ENCODE results near the gene FAF1. TPM values are rescaled to one million over a fixed set of nuclear protein-coding genes. Genes with fewer than 3 reads are reported as not detected.

FAF1 gene
- total and polyA plus RNA-seq, 9 of the 15 experiments (the other 6 are each of a cell fraction or from before 2014, with no cell fraction given) = 48.7 to 225 (median 118) TPM

GRCh38 chr1:50968158-50968820 lies 8.2 kb upstream of the FAF1 start (continued):
- no peak for TF ChIP-seq ZNF77 (CRISPR knock-in tag; IDR thresholded peaks at IDR 0.05)
- no peak for TF ChIP-seq RBM39 (optimal IDR thresholded peaks at IDR 0.05; ENCODE audit: low read depth, low read length)
- TF ChIP-seq ZNF316 (IDR thresholded peaks at IDR 0.05) = peak; percentile 92
- no peak for TF ChIP-seq PATZ1 (CRISPR knock-in tag; IDR thresholded peaks at IDR 0.05; ENCODE audit: borderline replicate concordance)
- TF ChIP-seq ZNF277 (CRISPR knock-in tag; IDR thresholded peaks at IDR 0.05; ENCODE audit: borderline replicate concordance) = no peak
- TF ChIP-seq KDM2B (CRISPR knock-in tag; IDR thresholded peaks at IDR 0.05) = peak; percentile 67; the same call in 1 of the 2 replicates
- no peak for TF ChIP-seq NCOA4 (IDR thresholded peaks at IDR 0.05; ENCODE audit: partially characterized antibody)
- TF ChIP-seq KAT8 (IDR thresholded peaks at IDR 0.05; ENCODE audit: low read depth) = no peak
- TF ChIP-seq TEAD1 (CRISPR knock-in tag; IDR thresholded peaks at IDR 0.05) = peak in 1 of 2 experiments; percentile 67; a peak in 3 of 4 replicates
- no peak for TF ChIP-seq BRD9 (IDR thresholded peaks at IDR 0.05; ENCODE audit: low read depth, partially characterized antibody)
- TF ChIP-seq ELF4 (CRISPR knock-in tag; IDR thresholded peaks at IDR 0.05) = no peak
- TF ChIP-seq HMBOX1 (IDR thresholded peaks at IDR 0.05) = no peak
- no peak for TF ChIP-seq JUNB (CRISPR knock-in tag; conservative IDR thresholded peaks at IDR 0.05)
- peak; percentile 77 for TF ChIP-seq BHLHE40 (IDR thresholded peaks at IDR 0.05; ENCODE audit: low read length)
- no peak for TF ChIP-seq NR2F6 (CRISPR knock-in tag; IDR thresholded peaks at IDR 0.05)
- no peak for TF ChIP-seq ZNF224 (CRISPR knock-in tag; IDR thresholded peaks at IDR 0.05)
- no peak for TF ChIP-seq KLF13 (tag; IDR thresholded peaks at IDR 0.05; ENCODE audit: borderline replicate concordance, low read depth)
- TF ChIP-seq ZBTB8A (IDR thresholded peaks at IDR 0.05; ENCODE audit: partially characterized antibody) = no peak
- TF ChIP-seq THAP12 (CRISPR knock-in tag; IDR thresholded peaks at IDR 0.05) = peak; percentile 68
- TF ChIP-seq SFPQ (IDR thresholded peaks at IDR 0.05; ENCODE audit: low read depth, low read length) = no peak

Data from K562 (cell line).